Neural cell (in vitro differentiated cells): ENCODE results near the gene ATP8B3.

Experiments used
- CTCF ChIP-seq: fragments of 450-650 bp; IDR thresholded peaks from 2 replicates; pipeline ENCODE4 v1.5.1; 2014; ENCODE audit warnings: antibody characterized with exemption, mild to moderate bottlenecking, moderate library complexity; ENCODE audit not compliant: poor library complexity, severe bottlenecking
- EZH2 ChIP-seq: fragments of 200-600, 300-800 bp; shearing (Covaris generic), sonication (generic); IDR thresholded peaks from 2 replicates; pipeline ENCODE4 v1.6.1; 2014; ENCODE audit warnings: antibody characterized with exemption, low read length, borderline replicate concordance, mild to moderate bottlenecking; ENCODE audit not compliant: insufficient read depth, poor library complexity, severe bottlenecking
- POLR2AphosphoS5 ChIP-seq: IDR thresholded peaks from 2 replicates; pipeline ENCODE4 v1.6.1; 2012
- REST ChIP-seq: IDR thresholded peaks from 2 replicates; pipeline ENCODE4 v1.6.1; 2012; ENCODE audit warnings: borderline replicate concordance
- SMC3 ChIP-seq: fragments of 450-650 bp; conservative IDR thresholded peaks from 2 replicates; pipeline ENCODE4 v1.6.1; 2014; ENCODE audit warnings: antibody characterized with exemption, mild to moderate bottlenecking, moderate library complexity; ENCODE audit not compliant: poor library complexity

GRCh38 chr19:1818549-1819195 lies 6.6 kb upstream of the ATP8B3 start:
- no peak for TF ChIP-seq EZH2
- TF ChIP-seq CTCF: no peak
- TF ChIP-seq REST: no peak
- no peak for TF ChIP-seq SMC3
- TF ChIP-seq POLR2AphosphoS5: no peak
